PC-9 (cell line): Measurements from ENCODE around the gene SYNRG. TPM values are rescaled to one million over a fixed set of nuclear protein-coding genes. Genes with fewer than 3 reads are reported as not detected.

Source experiments
- BruUV-seq: library from RNA; stranded (reverse); fragments of 400-500 nt; replicated peaks from 2 replicates; lab custom pipeline; 2021; lab: Mats Ljungman, UMichigan
- CTCF ChIA-PET: fragments of 300-600 bp; sonication (Branson Sonifier 250); formaldehyde crosslinking; loops from one replicate; lab custom pipeline; 2022; ENCODE audit warnings: antibody characterized with exemption; lab: Charles Lee
- POLR2A ChIA-PET: fragments of 300-600 bp; sonication (Branson Sonifier 250); formaldehyde crosslinking; loops from one replicate; lab custom pipeline; 2022; ENCODE audit warnings: antibody characterized with exemption; ENCODE audit not compliant: unreplicated experiment; lab: Charles Lee
- DNase-seq, 2 experiments: peaks; one replicate each; pipeline versions ENCODE4 v3.0.0 to v3.0.0-alpha.2; 2015 to 2022; ENCODE audit warnings: mixed read lengths in 1 of 2
- H2AFZ ChIP-seq: fragments of 200-600 bp; sonication (generic); 2 replicates; pipeline ENCODE4 v1.8.1; 2017; ENCODE audit warnings: antibody characterized with exemption
- H3F3A ChIP-seq: fragments of 200-600 bp; sonication (generic); 2 replicates; pipeline ENCODE4 v1.8.1; 2017; ENCODE audit warnings: antibody characterized with exemption, mild to moderate bottlenecking, low read depth; ENCODE audit not compliant: insufficient read depth
- H3K27ac ChIP-seq: fragments of 200-600 bp; sonication (generic); 2 replicates; pipeline ENCODE4 v1.6.1; 2016; ENCODE audit warnings: mixed run types
- H3K27me3 ChIP-seq: fragments of 200-600 bp; sonication (generic); 2 replicates; pipeline ENCODE4 v1.6.1; 2016; ENCODE audit warnings: low read depth, mixed run types; ENCODE audit not compliant: insufficient read depth
- H3K36me3 ChIP-seq: fragments of 200-600 bp; sonication (generic); 2 replicates; pipeline ENCODE4 v1.6.1; 2016; ENCODE audit warnings: low read depth, mixed run types
- H3K4me1 ChIP-seq: fragments of 200-600 bp; sonication (generic); replicated peaks from 2 replicates; pipeline ENCODE4 v1.6.1; 2016; ENCODE audit warnings: mixed run types; ENCODE audit not compliant: insufficient read depth
- H3K4me2 ChIP-seq: fragments of 200-600 bp; sonication (generic); 2 replicates; pipeline ENCODE4 v1.6.1; 2017; ENCODE audit warnings: mixed run types
- H3K4me3 ChIP-seq: fragments of 200-600 bp; sonication (generic); 2 replicates; pipeline ENCODE4 v1.6.1; 2016; ENCODE audit warnings: mixed run types
- H3K79me2 ChIP-seq: fragments of 200-600 bp; sonication (generic); 2 replicates; pipeline ENCODE4 v1.6.1; 2017; ENCODE audit warnings: low read depth, mixed run types
- H3K9me2 ChIP-seq: fragments of 200-600 bp; sonication (generic); 2 replicates; pipeline ENCODE4 v1.8.1; 2017; ENCODE audit warnings: mild to moderate bottlenecking; ENCODE audit not compliant: insufficient read depth
- H3K9me3 ChIP-seq: fragments of 200-600 bp; sonication (generic); 2 replicates; pipeline ENCODE4 v1.8.1; 2016; ENCODE audit warnings: low read depth; ENCODE audit not compliant: insufficient read depth
- H4K20me1 ChIP-seq: fragments of 200-600 bp; sonication (generic); 2 replicates; pipeline ENCODE4 v1.8.1; 2017; ENCODE audit not compliant: insufficient read depth
- CTCF ChIP-seq: fragments of 200-600 bp; sonication (generic); conservative IDR thresholded peaks from 2 replicates; pipeline ENCODE4 v1.6.1; 2017; ENCODE audit warnings: mixed run types, antibody characterized with exemption, mild to moderate bottlenecking, moderate library complexity
- EZH2 ChIP-seq: fragments of 200-600 bp; sonication (generic); IDR thresholded peaks from 2 replicates; pipeline ENCODE4 v1.8.0; 2017; ENCODE audit warnings: antibody characterized with exemption, low read depth
- intact Hi-C: fragments of 100-400 bp; cut with micrococcal nuclease; formaldehyde crosslinking; loops from one replicate; pipeline ENCODE4 v1.10.0; 2022; ENCODE audit not compliant: unreplicated experiment
- total RNA-seq: library from RNA; stranded (reverse); gene quantifications from 2 replicates; pipeline ENCODE4 v1.2.3, GENCODE V29; 2021

Gene SYNRG
- total RNA-seq, 1 experiment from 2014 or later, result 28.9 TPM

GRCh38 chr17:37518826-37519225 is 90.4 kb downstream of the SYNRG start:
- intact Hi-C loops, result no loop called here
- Histone ChIP-seq H3F3A (peaks cover 11% of the 10 kb centered on the region), H3K9me2 (no peaks in the 10 kb centered on the region), H3K27ac (no peak overlapping the region), H3K27me3 (no peaks in the 10 kb centered on the region), H3K36me3 (no peaks in the 10 kb centered on the region; the same call in 1 of the 2 replicates), H4K20me1 (peaks cover 7% of the 10 kb centered on the region; the same call in 1 of the 2 replicates), H3K79me2 (no peaks in the 10 kb centered on the region), H2AFZ (no peak overlapping the region), H3K4me3 (no peak overlapping the region), H3K9me3 (no peaks in the 10 kb centered on the region), H3K4me2 (no peak overlapping the region), H3K4me1 (no peaks in the 10 kb centered on the region)
- CTCF ChIA-PET, result no interaction called here
- BruUV-seq, result no TSS peak
- no peak for DNase-seq
- no peak for TF ChIP-seq EZH2
- no peak for TF ChIP-seq CTCF
- POLR2A ChIA-PET, result no interaction called here

GRCh38 chr17:37517881-37518280 is 91.3 kb downstream of the SYNRG start:
- BruUV-seq, result no TSS peak
- H3K4me3 ChIP-seq, result no peak overlapping the region
- TF ChIP-seq CTCF, result no peak
- no peak for TF ChIP-seq EZH2
- H3K27ac ChIP-seq, result no peak overlapping the region
- H2AFZ ChIP-seq, result no peak overlapping the region
- no peaks in the 10 kb centered on the region for H3K9me2 ChIP-seq
- H3K9me3 ChIP-seq, result no peaks in the 10 kb centered on the region
- peaks cover 6% of the 10 kb centered on the region for H3K36me3 ChIP-seq
- no peaks in the 10 kb centered on the region for H3K4me1 ChIP-seq
- no peaks in the 10 kb centered on the region for H3K79me2 ChIP-seq
- POLR2A ChIA-PET, result no interaction called here
- H3K27me3 ChIP-seq, result no peaks in the 10 kb centered on the region
- intact Hi-C loops, result no loop called here
- CTCF ChIA-PET, result no interaction called here
- DNase-seq, result no peak
- peaks cover 11% of the 10 kb centered on the region for H4K20me1 ChIP-seq
- peaks cover 16% of the 10 kb centered on the region for H3F3A ChIP-seq
- no peak overlapping the region for H3K4me2 ChIP-seq

DNA sequence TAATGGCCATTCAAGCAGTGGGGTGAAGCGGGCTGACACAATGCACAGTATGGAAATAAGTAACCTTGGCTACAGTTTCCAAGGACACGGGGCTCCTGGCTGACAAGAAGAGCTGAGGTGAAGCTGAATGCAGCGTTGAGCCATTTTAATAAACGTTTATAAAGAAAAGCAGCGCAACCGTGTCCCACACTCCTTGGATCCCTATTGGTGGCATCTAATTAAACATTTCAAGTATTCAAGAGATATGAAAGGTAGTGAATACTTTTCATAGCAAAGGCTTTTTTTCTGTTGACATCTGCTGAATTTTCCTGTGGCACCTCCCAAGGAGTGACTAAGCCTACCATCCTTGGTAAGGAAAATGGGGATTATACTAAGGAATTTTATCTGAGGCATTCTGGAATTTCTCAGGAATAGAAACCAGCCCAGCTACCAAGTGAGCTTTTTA is 93.1 kb downstream of the SYNRG start:
- H3K4me1 ChIP-seq, result no peaks in the 10 kb centered on the region
- H3K36me3 ChIP-seq, result peaks cover 8% of the 10 kb centered on the region
- H3K9me3 ChIP-seq, result no peaks in the 10 kb centered on the region
- no peak for TF ChIP-seq CTCF
- no peak for TF ChIP-seq EZH2
- BruUV-seq, result no TSS peak
- ChIA-PET CTCF (no interaction called here), POLR2A (no interaction called here)
- H3K9me2 ChIP-seq, result no peaks in the 10 kb centered on the region
- H3K27ac ChIP-seq, result no peak overlapping the region
- no peak overlapping the region for H3K4me2 ChIP-seq
- peaks cover 22% of the 10 kb centered on the region for H3F3A ChIP-seq
- H2AFZ ChIP-seq, result no peak overlapping the region
- intact Hi-C loops, result no loop called here
- no peak for DNase-seq
- H4K20me1 ChIP-seq, result peaks cover 16% of the 10 kb centered on the region
- H3K4me3 ChIP-seq, result no peak overlapping the region
- H3K79me2 ChIP-seq, result no peaks in the 10 kb centered on the region
- no peaks in the 10 kb centered on the region for H3K27me3 ChIP-seq
